PC-3 (cell line): Measurements from ENCODE around the gene TMTC2. TPM values are rescaled to one million over a fixed set of nuclear protein-coding genes. Genes with fewer than 3 reads are reported as not detected.
A peak's percentile ranks its signal among the peaks of the same experiment; 100 is the strongest.

ENCODE experiments used
- ATAC-seq: fragments of 200-7000 bp; cut with Tn5 transposase; 2 replicates; pipeline ENCODE4 v1.9.1; 2020; ENCODE audit warnings: mild to moderate bottlenecking, moderate library complexity
- BruUV-seq: library from RNA; stranded (reverse); fragments of 400-500 nt; replicated peaks from 2 replicates; lab custom pipeline; 2021; lab: Mats Ljungman, UMichigan
- CTCF ChIA-PET: fragments of 300-600 bp; sonication (Branson Sonifier 250); formaldehyde crosslinking; loops from one replicate; lab custom pipeline; 2022; ENCODE audit warnings: antibody characterized with exemption; lab: Charles Lee
- POLR2A ChIA-PET: fragments of 300-600 bp; sonication (Branson Sonifier 250); formaldehyde crosslinking; loops from one replicate; lab custom pipeline; 2022; ENCODE audit warnings: antibody characterized with exemption; ENCODE audit not compliant: unreplicated experiment; lab: Charles Lee
- DNase-seq: peaks from one replicate; pipeline ENCODE4 v3.0.0-alpha.2; 2015
- H2AFZ ChIP-seq: fragments of 300-600 bp; sonication (generic); 2 replicates; pipeline ENCODE4 v1.6.0; 2016; ENCODE audit warnings: antibody characterized with exemption, low read length
- H3F3A ChIP-seq: fragments of 300-600 bp; sonication (generic); one replicate; pipeline ENCODE4 v1.6.0; 2017; ENCODE audit warnings: antibody characterized with exemption, low read length, control low read depth, mild to moderate bottlenecking; ENCODE audit not compliant: unreplicated experiment
- H3K27ac ChIP-seq: fragments of 300-600 bp; sonication (generic); 2 replicates; pipeline ENCODE4 v1.5.1; 2016; ENCODE audit warnings: mild to moderate bottlenecking, low read length
- H3K27me3 ChIP-seq: fragments of 300-600 bp; sonication (generic); 2 replicates; pipeline ENCODE4 v1.6.1; 2016; ENCODE audit warnings: low read length, mixed read lengths
- H3K36me3 ChIP-seq: fragments of 300-600 bp; sonication (generic); 2 replicates; pipeline ENCODE4 v1.6.1; 2016; ENCODE audit warnings: low read depth, mixed run types, low read length, mixed read lengths
- H3K4me1 ChIP-seq: fragments of 300-600 bp; sonication (generic); 2 replicates; pipeline ENCODE4 v1.5.1; 2016; ENCODE audit warnings: low read length; ENCODE audit not compliant: insufficient read depth
- H3K4me2 ChIP-seq: fragments of 300-600 bp; sonication (generic); 2 replicates; pipeline ENCODE4 v1.6.0; 2016; ENCODE audit warnings: low read length
- H3K4me3 ChIP-seq: fragments of 300-600 bp; sonication (generic); 2 replicates; pipeline ENCODE4 v1.5.1; 2016; ENCODE audit warnings: mild to moderate bottlenecking, low read length, mixed read lengths
- H3K79me2 ChIP-seq: fragments of 300-600 bp; sonication (generic); 2 replicates; pipeline ENCODE4 v1.6.1; 2017; ENCODE audit warnings: low read length, mixed read lengths
- H3K9ac ChIP-seq: fragments of 300-600 bp; sonication (generic); 2 replicates; pipeline ENCODE4 v1.6.0; 2016; ENCODE audit warnings: mild to moderate bottlenecking, low read length
- H3K9me2 ChIP-seq: fragments of 300-600 bp; sonication (generic); replicated peaks from 2 replicates; pipeline ENCODE4 v1.6.1; 2016; ENCODE audit warnings: mixed run types, low read length, mixed read lengths
- H3K9me3 ChIP-seq: fragments of 300-600 bp; sonication (generic); 2 replicates; pipeline ENCODE4 v1.6.1; 2016; ENCODE audit warnings: low read length, mixed read lengths
- H4K20me1 ChIP-seq: fragments of 300-600 bp; sonication (generic); 2 replicates; pipeline ENCODE4 v1.6.1; 2016; ENCODE audit warnings: low read length, mixed read lengths
- EZH2 ChIP-seq: fragments of 300-600 bp; sonication (generic); IDR thresholded peaks from one replicate; pipeline ENCODE4 v1.6.1; 2017; ENCODE audit warnings: antibody characterized with exemption, mild to moderate bottlenecking, low read length; ENCODE audit not compliant: unreplicated experiment
- EZH2phosphoT487 ChIP-seq: fragments of 300-600 bp; sonication (generic); IDR thresholded peaks from 2 replicates; pipeline ENCODE4 v1.6.1; 2018; ENCODE audit warnings: mild to moderate bottlenecking, antibody characterized with exemption, low read length, borderline replicate concordance
- intact Hi-C: fragments of 100-400 bp; cut with micrococcal nuclease; formaldehyde crosslinking; loops from 2 replicates; pipeline ENCODE4 v1.9.0; 2023
- total RNA-seq: library from RNA; depleted of rRNA; stranded (reverse); fragments of >200 nt; gene quantifications from 2 replicates; pipeline ENCODE4 v1.2.3, GENCODE V29; 2014
- TF ChIP-seq, protein P1 (sequence below): fragments of 300-600 bp; sonication (generic); conservative IDR thresholded peaks from 2 replicates; pipeline ENCODE4 v1.5.1; 2017; ENCODE audit warnings: antibody characterized with exemption, low read depth, mild to moderate bottlenecking, low read length

TMTC2 gene
- total RNA-seq, 1 experiment from 2014 or later: 10.7 TPM

DNA sequence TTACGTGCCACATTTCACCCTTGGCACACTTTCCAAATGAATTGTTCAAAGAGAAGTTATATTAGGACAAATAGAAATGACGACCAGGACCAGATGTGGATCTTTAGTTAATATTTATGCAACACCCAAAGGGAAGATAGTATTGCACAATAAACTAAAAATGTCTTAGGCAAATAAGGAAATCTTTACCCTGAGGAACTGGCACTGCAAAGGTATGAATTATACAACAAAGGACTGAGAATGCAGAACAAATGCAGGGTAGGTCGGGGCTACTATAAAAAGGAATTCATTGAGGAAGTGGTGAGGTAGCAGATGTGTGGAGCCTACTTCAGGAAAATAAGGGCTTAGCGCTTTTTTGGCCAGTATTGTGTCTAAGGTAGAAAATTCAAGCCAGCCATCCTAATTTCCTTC is 3.9 kb upstream of the TMTC2 start:
- H3K4me3 ChIP-seq: peak overlapping the region; percentile 23; the same call in 1 of the 2 replicates
- ChIA-PET CTCF (no interaction called here), POLR2A (no interaction called here)
- peaks cover 31% of the 10 kb centered on the region for H3K4me1 ChIP-seq
- peak; percentile 77 for DNase-seq
- H3K9ac ChIP-seq: peak overlapping the region; percentile 41
- no peaks in the 10 kb centered on the region for H3K36me3 ChIP-seq
- H3K27me3 ChIP-seq: no peaks in the 10 kb centered on the region
- peak overlapping the region; percentile 72 for H3K4me2 ChIP-seq
- peak overlapping the region; percentile 49 for H2AFZ ChIP-seq
- no peaks in the 10 kb centered on the region for H3K9me2 ChIP-seq
- intact Hi-C loops: loop anchor here (2.0 to 10.0 kb wide), 3 partner anchors 156 to 1132 kb away; no protein-coding TSS in a partner anchor
- no peaks in the 10 kb centered on the region for H4K20me1 ChIP-seq
- no peaks in the 10 kb centered on the region for H3K9me3 ChIP-seq
- H3K27ac ChIP-seq: peak overlapping the region; percentile 78
- BruUV-seq: no TSS peak
- H3K79me2 ChIP-seq: peaks cover 2% of the 10 kb centered on the region
- TF ChIP-seq EZH2phosphoT487 (no peak), EZH2 (no peak)
- TF ChIP-seq, protein P1, sequence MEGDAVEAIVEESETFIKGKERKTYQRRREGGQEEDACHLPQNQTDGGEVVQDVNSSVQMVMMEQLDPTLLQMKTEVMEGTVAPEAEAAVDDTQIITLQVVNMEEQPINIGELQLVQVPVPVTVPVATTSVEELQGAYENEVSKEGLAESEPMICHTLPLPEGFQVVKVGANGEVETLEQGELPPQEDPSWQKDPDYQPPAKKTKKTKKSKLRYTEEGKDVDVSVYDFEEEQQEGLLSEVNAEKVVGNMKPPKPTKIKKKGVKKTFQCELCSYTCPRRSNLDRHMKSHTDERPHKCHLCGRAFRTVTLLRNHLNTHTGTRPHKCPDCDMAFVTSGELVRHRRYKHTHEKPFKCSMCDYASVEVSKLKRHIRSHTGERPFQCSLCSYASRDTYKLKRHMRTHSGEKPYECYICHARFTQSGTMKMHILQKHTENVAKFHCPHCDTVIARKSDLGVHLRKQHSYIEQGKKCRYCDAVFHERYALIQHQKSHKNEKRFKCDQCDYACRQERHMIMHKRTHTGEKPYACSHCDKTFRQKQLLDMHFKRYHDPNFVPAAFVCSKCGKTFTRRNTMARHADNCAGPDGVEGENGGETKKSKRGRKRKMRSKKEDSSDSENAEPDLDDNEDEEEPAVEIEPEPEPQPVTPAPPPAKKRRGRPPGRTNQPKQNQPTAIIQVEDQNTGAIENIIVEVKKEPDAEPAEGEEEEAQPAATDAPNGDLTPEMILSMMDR: no peak
- H3F3A ChIP-seq: no peaks in the 10 kb centered on the region
- ATAC-seq: peak; percentile 1; the same call in 1 of the 2 replicates

DNA sequence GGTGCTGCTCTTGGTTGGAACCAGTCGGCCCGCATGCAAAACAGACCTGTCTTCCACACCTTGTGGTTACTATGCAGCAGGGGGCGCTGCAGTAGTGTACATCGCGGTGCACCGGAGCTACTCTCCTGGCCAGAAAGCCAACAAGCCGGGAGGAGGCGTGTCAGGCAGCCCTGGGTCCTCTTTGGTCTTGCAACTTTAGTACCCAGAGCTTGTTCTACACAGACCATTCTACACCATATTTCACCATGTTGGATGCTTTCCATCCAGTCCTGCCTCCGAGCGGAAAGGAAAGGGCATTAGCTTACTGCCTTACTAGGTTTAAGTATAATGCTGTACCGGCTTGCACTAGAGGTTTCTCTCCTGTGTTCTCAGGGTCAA is 927 bp upstream of the TMTC2 start:
- 0 out of 2 replicates have a peak, but pooled peaks cover 3% of the 10 kb centered on the region for H3K36me3 ChIP-seq
- peak overlapping the region; percentile 96 for H3K27ac ChIP-seq
- H2AFZ ChIP-seq: peak overlapping the region; percentile 79
- no peak for TF ChIP-seq EZH2phosphoT487
- TF ChIP-seq EZH2: no peak
- TF ChIP-seq, protein P1: peak; percentile 94
- ChIA-PET POLR2A (interaction anchor here (0.6 to 1.3 kb wide), 6 partner anchors 35 to 1861 kb away, joined by 3 to 8 read pairs (median 4); no protein-coding TSS in a partner anchor), CTCF (interaction anchor here (0.6 to 1.9 kb wide), 8 partner anchors 26 to 1817 kb away, joined by 3 to 9 read pairs (median 4); no protein-coding TSS in a partner anchor)
- H3K4me2 ChIP-seq: peak overlapping the region; percentile 89
- peak; percentile 97 for DNase-seq
- H3K4me1 ChIP-seq: peaks cover 49% of the 10 kb centered on the region
- no peaks in the 10 kb centered on the region for H3K27me3 ChIP-seq
- no peaks in the 10 kb centered on the region; the same call in 1 of the 2 replicates for H4K20me1 ChIP-seq
- H3K79me2 ChIP-seq: peaks cover 30% of the 10 kb centered on the region
- peak overlapping the region; percentile 88 for H3K9ac ChIP-seq
- H3K9me2 ChIP-seq: no peaks in the 10 kb centered on the region
- intact Hi-C loops: loop anchor here (1.0 to 10.0 kb wide), 11 partner anchors 35 to 1818 kb away; no protein-coding TSS in a partner anchor
- H3K9me3 ChIP-seq: no peaks in the 10 kb centered on the region
- no TSS peak for BruUV-seq
- peak overlapping the region; percentile 76 for H3K4me3 ChIP-seq
- no peaks in the 10 kb centered on the region for H3F3A ChIP-seq
- peak; percentile 48 for ATAC-seq
